GM12872 (cell line): ENCODE results near the gene ARAF.

Experiments
- TF ChIP-seq, protein P1 (sequence below): IDR thresholded peaks from 3 replicates; pipeline ENCODE4 v1.5.1; 2011; ENCODE audit warnings: low read depth, mild to moderate bottlenecking, low read length, moderate library complexity; ENCODE audit not compliant: insufficient read depth

Gene ARAF

DNA sequence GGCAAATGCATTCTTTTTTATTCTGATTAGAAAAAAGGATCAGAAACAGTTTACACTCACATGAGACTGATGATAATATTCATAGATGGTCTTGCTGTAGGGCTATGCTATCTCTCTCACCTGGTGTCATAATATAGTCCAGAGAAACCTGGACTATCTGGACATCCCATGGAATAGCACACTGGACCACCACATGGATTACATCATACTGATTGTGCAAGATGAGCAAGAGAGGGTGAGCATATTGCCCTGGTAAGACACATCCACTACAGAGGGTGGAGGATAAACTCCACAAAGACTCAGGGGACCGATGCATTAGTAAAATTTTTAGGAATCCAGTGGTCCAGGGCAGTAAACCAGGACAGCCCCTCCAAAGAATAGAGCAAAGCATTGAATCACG is 50.5 kb downstream of the ARAF start:
- TF ChIP-seq, protein P1, sequence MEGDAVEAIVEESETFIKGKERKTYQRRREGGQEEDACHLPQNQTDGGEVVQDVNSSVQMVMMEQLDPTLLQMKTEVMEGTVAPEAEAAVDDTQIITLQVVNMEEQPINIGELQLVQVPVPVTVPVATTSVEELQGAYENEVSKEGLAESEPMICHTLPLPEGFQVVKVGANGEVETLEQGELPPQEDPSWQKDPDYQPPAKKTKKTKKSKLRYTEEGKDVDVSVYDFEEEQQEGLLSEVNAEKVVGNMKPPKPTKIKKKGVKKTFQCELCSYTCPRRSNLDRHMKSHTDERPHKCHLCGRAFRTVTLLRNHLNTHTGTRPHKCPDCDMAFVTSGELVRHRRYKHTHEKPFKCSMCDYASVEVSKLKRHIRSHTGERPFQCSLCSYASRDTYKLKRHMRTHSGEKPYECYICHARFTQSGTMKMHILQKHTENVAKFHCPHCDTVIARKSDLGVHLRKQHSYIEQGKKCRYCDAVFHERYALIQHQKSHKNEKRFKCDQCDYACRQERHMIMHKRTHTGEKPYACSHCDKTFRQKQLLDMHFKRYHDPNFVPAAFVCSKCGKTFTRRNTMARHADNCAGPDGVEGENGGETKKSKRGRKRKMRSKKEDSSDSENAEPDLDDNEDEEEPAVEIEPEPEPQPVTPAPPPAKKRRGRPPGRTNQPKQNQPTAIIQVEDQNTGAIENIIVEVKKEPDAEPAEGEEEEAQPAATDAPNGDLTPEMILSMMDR = no peak

DNA sequence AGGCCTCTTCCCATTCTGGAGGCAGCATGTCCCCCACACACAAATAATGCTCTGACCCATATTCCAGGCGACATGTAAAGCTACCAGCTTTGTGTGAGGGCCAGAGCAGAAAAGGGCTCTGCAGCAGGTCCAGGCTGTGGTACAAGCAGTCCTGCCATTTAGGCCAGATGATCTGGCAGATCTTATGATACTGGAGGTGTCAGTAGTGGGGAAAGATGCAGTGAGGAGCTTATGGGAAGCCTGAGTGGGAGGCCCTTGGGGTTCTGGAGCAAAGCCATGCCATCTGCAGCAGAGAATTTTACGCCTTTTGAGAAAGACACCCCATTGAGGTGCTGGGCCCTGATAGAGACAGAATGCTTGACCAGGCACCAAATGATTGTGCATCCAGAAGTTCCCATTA is 50.9 kb downstream of the ARAF start:
- TF ChIP-seq, protein P1 = no peak

DNA sequence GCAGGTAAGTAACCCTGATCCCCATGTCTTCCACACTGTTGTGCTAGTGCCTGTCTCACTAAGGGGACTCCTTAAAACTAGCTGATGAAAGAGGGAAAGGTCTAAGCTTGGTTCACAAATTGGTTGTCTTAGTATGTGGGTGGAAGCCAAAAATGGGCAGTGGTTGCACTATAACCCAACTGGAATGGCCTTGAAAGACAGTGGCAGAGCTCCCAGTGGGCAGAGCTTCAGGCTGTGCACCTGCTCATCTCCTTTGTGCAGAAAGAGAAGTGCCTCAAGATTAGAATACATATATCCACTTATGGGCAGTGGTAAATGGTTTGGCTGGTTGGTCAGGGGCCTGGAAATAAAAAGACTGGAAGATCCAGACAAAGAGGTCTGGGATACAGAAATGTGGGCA is 51.4 kb downstream of the ARAF start:
- TF ChIP-seq, protein P1 = no peak

DNA sequence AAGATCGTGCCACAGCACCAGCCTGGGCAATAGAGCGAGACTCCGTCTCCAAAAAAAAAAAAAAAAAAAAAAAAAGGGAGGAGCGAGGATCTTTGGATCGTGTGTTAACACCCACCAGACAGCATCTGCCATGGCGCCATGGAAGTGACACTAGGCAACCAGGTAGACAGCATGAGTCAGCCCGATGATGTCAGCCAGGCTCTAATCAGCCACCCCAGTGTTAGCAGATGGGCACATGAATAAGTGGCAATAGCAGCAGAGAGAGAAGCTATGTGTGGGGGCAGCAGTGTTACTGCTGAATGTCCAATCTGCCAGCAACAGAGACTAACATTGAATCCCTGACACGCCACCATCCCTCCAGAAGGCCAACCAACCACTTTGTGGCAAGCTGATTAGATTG is 52.1 kb downstream of the ARAF start:
- TF ChIP-seq, protein P1 = no peak

GRCh38 chrX:47614618-47615017 is 53.6 kb downstream of the ARAF start:
- TF ChIP-seq, protein P1 = no peak

DNA sequence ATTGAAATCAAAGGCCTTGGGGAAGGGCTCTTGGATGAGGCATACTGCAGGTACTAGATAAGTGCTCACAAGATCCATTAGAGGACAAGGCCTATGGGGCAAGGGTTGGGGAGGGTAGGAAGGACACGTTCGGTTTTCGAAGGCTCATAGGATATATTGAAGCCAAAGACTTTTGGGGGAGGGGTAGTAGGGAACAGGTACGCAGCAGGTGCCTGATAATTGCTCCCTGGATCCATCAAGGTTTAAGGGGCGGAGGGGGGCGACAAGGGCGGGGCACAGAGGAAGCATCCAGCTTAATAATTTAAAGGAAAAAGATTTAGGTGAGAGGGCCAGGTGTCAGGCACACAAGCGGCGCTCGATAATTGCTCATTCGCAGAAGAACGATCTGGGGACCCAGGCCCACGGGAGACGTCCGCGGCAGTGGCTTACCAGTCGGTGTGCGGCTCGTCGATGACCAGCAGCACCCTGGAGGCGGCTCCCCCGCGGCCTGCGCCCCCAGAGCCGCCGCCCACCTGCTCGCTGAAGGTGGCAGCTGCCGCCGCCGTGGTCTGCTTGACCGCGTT is 58.0 kb downstream of the ARAF start:
- TF ChIP-seq, protein P1 = no peak

DNA sequence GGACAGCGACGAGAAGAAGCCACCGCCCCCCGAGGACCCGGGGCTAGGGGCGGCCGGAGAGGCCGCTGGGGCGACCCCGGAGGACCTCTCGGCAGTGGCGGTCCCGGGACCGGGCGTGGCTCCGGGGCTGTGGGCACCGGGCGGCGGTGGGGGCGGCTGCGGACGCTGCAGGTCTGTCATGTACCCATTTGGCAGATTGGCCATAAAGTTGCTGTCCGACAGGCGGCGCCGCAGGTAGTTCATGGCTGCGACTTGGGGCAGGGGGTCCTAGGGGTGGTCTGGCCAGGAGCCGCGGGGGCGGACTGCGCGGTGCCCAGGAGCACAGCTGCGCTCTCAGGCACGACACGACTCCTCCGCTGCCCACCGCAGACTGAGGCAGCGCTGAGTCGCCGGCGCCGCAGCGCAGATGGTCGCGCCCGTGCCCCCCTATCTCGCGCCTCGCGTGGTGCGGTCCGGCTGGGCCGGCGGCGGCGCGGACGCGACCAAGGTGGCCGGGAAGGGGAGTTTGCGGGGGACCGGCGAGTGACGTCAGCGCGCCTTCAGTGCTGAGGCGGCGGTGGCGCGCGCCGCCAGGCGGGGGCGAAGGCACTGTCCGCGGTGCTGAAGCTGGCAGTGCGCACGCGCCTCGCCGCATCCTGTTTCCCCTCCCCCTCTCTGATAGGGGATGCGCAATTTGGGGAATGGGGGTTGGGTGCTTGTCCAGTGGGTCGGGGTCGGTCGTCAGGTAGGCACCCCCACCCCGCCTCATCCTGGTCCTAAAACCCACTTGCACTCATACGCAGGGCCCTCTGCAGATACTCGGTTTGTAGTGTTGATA is 58.7 kb downstream of the ARAF start, which contains the start of gene SYN1:
Gene SYN1, minus strand, starts transcription at position 372 of the 817 bp plus-strand sequence. Its CDS starts 129 bp downstream, at position 243.
- TF ChIP-seq, protein P1 = no peak; the same call in 2 of the 3 replicates
